CD14-positive monocyte (primary cell): ENCODE data around the gene BBLN. TPM values are rescaled to one million over a fixed set of nuclear protein-coding genes. Genes with fewer than 3 reads are reported as not detected.

Experiments
- DNase-seq, 3 donors: peaks; one replicate each; pipeline ENCODE4 v3.0.0-alpha.2; 2011 to 2022
- H2AFZ ChIP-seq: 2 replicates; pipeline ENCODE4 v1.6.0; 2012; ENCODE audit warnings: mild to moderate bottlenecking, low read depth, low read length, inconsistent platforms; ENCODE audit not compliant: insufficient read depth, poor library complexity, severe bottlenecking
- H3K27ac ChIP-seq, 2 donors: 1 replicate in 1 of 2; 2 replicates in 1 of 2; pipeline ENCODE4 v1.5.1; 2012 to 2013; ENCODE audit warnings: low read length in 2 of 2, control low read depth in 1 of 2, inconsistent platforms in 1 of 2, low read depth in 1 of 2, mild to moderate bottlenecking in 1 of 2
- H3K27me3 ChIP-seq, 2 donors: one replicate each; pipeline versions ENCODE4 v1.6.0 to v1.6.1; 2011 to 2013; ENCODE audit warnings: low read length in 2 of 2; ENCODE audit not compliant: control insufficient read depth in 2 of 2, insufficient read depth in 2 of 2
- H3K36me3 ChIP-seq, 2 donors: replicated peaks in 1 of 2; 1 replicate in 1 of 2; 2 replicates in 1 of 2; pipeline versions ENCODE4 v1.5.1 to v1.6.1; 2012 to 2013; ENCODE audit warnings: low read length in 2 of 2, control low read depth in 1 of 2, inconsistent platforms in 1 of 2, mild to moderate bottlenecking in 1 of 2; ENCODE audit not compliant: insufficient read depth in 2 of 2, control insufficient read depth in 1 of 2
- H3K4me1 ChIP-seq, 2 donors: 1 replicate in 1 of 2; 2 replicates in 1 of 2; pipeline versions ENCODE4 v1.5.1 to v1.6.1; 2012 to 2013; ENCODE audit warnings: low read length in 2 of 2, control low read depth in 1 of 2, inconsistent platforms in 1 of 2, mild to moderate bottlenecking in 1 of 2, moderate library complexity in 1 of 2; ENCODE audit not compliant: insufficient read depth in 2 of 2, control insufficient read depth in 1 of 2
- H3K4me2 ChIP-seq: replicated peaks from 2 replicates; pipeline ENCODE3; 2012; ENCODE audit warnings: low read length, moderate library complexity, mild to moderate bottlenecking; ENCODE audit not compliant: poor library complexity, severe bottlenecking; ENCODE audit errors: extremely low read depth
- H3K4me3 ChIP-seq, 3 experiments: fragments of 200-600 bp in 1 of 3; sonication (generic) in 1 of 3; replicated peaks in 1 of 3; 1 replicate in 2 of 3; 2 replicates in 1 of 3; pipeline ENCODE4 v1.5.1; 2011 to 2013; ENCODE audit warnings: low read length in 3 of 3, mild to moderate bottlenecking in 3 of 3, control low read depth in 2 of 3, low read depth in 2 of 3, inconsistent platforms in 1 of 3, moderate library complexity in 1 of 3
- H3K79me2 ChIP-seq: 2 replicates; pipeline ENCODE4 v1.6.0; 2012; ENCODE audit warnings: mild to moderate bottlenecking, control low read depth, inconsistent platforms, low read length, moderate library complexity; ENCODE audit not compliant: insufficient read depth
- H3K9ac ChIP-seq: 2 replicates; pipeline ENCODE4 v1.6.0; 2017; ENCODE audit warnings: low read length, mild to moderate bottlenecking; ENCODE audit not compliant: insufficient read depth, poor library complexity, severe bottlenecking
- H3K9me3 ChIP-seq, 2 donors: replicated peaks in 1 of 2; 1 replicate in 1 of 2; 2 replicates in 1 of 2; pipeline versions ENCODE4 v1.5.1 to v1.6.1; 2012 to 2013; ENCODE audit warnings: low read length in 2 of 2, control low read depth in 1 of 2; ENCODE audit not compliant: control insufficient read depth in 1 of 2, insufficient read depth in 1 of 2
- H4K20me1 ChIP-seq: 2 replicates; pipeline ENCODE4 v1.6.0; 2012; ENCODE audit warnings: mild to moderate bottlenecking, low read length, control low read depth, moderate library complexity; ENCODE audit not compliant: insufficient read depth
- H3K27ac Mint-ChIP-seq, 7 donors: one replicate each; pipeline ENCODE4 v1.8.0; 2020; ENCODE audit warnings: mild to moderate bottlenecking in 7 of 7, mixed read lengths in 7 of 7, moderate library complexity in 6 of 7, inconsistent platforms in 2 of 7
- H3K27me3 Mint-ChIP-seq, 3 donors: one replicate each; pipeline ENCODE4 v1.8.0; 2021 to 2022; ENCODE audit warnings: low read depth in 3 of 3, mild to moderate bottlenecking in 3 of 3, mixed read lengths in 3 of 3, moderate library complexity in 3 of 3, inconsistent platforms in 1 of 3
- H3K36me3 Mint-ChIP-seq, 2 donors: one replicate each; pipeline ENCODE4 v1.8.0; 2020; ENCODE audit warnings: mixed read lengths in 2 of 2, inconsistent platforms in 1 of 2, mild to moderate bottlenecking in 1 of 2
- H3K4me1 Mint-ChIP-seq: one replicate; pipeline ENCODE4 v1.8.0; 2020; ENCODE audit warnings: mild to moderate bottlenecking, mixed read lengths
- H3K4me3 Mint-ChIP-seq, 2 donors: one replicate each; pipeline ENCODE4 v1.8.0; 2020; ENCODE audit warnings: mild to moderate bottlenecking in 2 of 2, mixed read lengths in 2 of 2, moderate library complexity in 1 of 2
- H3K9me3 Mint-ChIP-seq, 7 donors: one replicate each; pipeline ENCODE4 v1.8.0; 2020 to 2022; ENCODE audit warnings: mixed read lengths in 7 of 7, mild to moderate bottlenecking in 6 of 7, moderate library complexity in 6 of 7, inconsistent platforms in 2 of 7
- CTCF ChIP-seq: fragments of 200-600 bp; IDR thresholded peaks from one replicate; pipeline ENCODE4 v1.8.0; 2022; ENCODE audit warnings: antibody characterized with exemption, mild to moderate bottlenecking
- WGBS: methylation state at CpG from one replicate; pipeline ENCODE4 v1.1.5; 2013; ENCODE audit warnings: missing lambda C conversion rate; ENCODE audit not compliant: insufficient coverage; 5-methylcytosine and 5-hydroxymethylcytosine counted together
- intact Hi-C, 2 donors: fragments of 100-400 bp; cut with micrococcal nuclease; formaldehyde crosslinking; loops; one replicate each; pipeline versions ENCODE4 v1.15.0 to v1.15.1; 2023
- polyA plus RNA-seq, 3 donors: library from polyadenylated mRNA; depleted of rRNA in 1 of 3; unstranded in 2 of 3; stranded (reverse) in 1 of 3; fragments of 300-500 nt in 2 of 3; fragments of >200 nt in 1 of 3; fragmentation: Illumina TruSeq in 2 of 3; gene quantifications; 1 replicate in 2 of 3; 2 replicates in 1 of 3; pipeline ENCODE4 v1.2.3, GENCODE V29; 2012 to 2021

The BBLN gene
- polyA plus RNA-seq, 3 donors, result 51.5 to 74.8 (median 54.5) TPM

- no peaks in the 10 kb centered on the region for H3K9me3 Mint-ChIP-seq
Observed at GRCh38 chr9:128122809-128123175, 37.3 kb upstream of the BBLN start.

GRCh38 chr9:128123451-128124080, 36.5 kb upstream of the BBLN start:
- DNase-seq, result no peak
- Mint-ChIP-seq H3K36me3 (peaks cover 35 to 54% of the 10 kb centered on the region in 2 donors), H3K9me3 (no peaks in the 10 kb centered on the region), H3K27ac (peak overlapping the region in 2 of 7 donors; percentile 45 to 46), H3K4me1 (peaks cover 23% of the 10 kb centered on the region), H3K4me3 (no peak overlapping the region), H3K27me3 (peaks cover under 1 to 4% (median under 1%) of the 10 kb centered on the region in 3 donors)
- Histone ChIP-seq H4K20me1 (peaks cover 24% of the 10 kb centered on the region), H3K4me3 (no peak overlapping the region), H2AFZ (no peak overlapping the region), H3K27ac (no peak overlapping the region), H3K9me3 (no peaks in the 10 kb centered on the region), H3K4me2 (no peak overlapping the region), H3K79me2 (peaks cover 5% of the 10 kb centered on the region), H3K9ac (no peak overlapping the region), H3K4me1 (peaks cover 25 to 37% of the 10 kb centered on the region in 2 donors), H3K36me3 (peaks cover 34 to 44% of the 10 kb centered on the region in 2 donors), H3K27me3 (no peaks in the 10 kb centered on the region)
- intact Hi-C loops, result no loop called here
- no peak for TF ChIP-seq CTCF
- WGBS, result 100% methylated on average over 8 of the region's 21 CpGs

More at GRCh38 chr9:128122809-128123175, 37.3 kb upstream of the BBLN start:
- H3K27ac ChIP-seq, result no peak overlapping the region
- peaks cover 35 to 54% of the 10 kb centered on the region in 2 donors for H3K36me3 Mint-ChIP-seq
- peaks cover 27% of the 10 kb centered on the region for H3K4me1 Mint-ChIP-seq
- peaks cover 34 to 44% of the 10 kb centered on the region in 2 donors for H3K36me3 ChIP-seq
- peaks cover 2 to 6% (median 4%) of the 10 kb centered on the region in 3 donors for H3K27me3 Mint-ChIP-seq
- WGBS, result 98% methylated on average over 22 of the region's 24 CpGs
- H3K27ac Mint-ChIP-seq, result peak overlapping the region in 1 of 7 donors; percentile 80
- H3K4me2 ChIP-seq, result no peak overlapping the region
- H3K79me2 ChIP-seq, result peaks cover 5% of the 10 kb centered on the region
- H4K20me1 ChIP-seq, result peaks cover 24% of the 10 kb centered on the region
- no peak overlapping the region for H2AFZ ChIP-seq
- H3K27me3 ChIP-seq, result no peaks in the 10 kb centered on the region
- no peaks in the 10 kb centered on the region for H3K9me3 ChIP-seq
- intact Hi-C loops, result no loop called here
- no peak for DNase-seq
- TF ChIP-seq CTCF, result no peak
- H3K9ac ChIP-seq, result no peak overlapping the region
- H3K4me3 Mint-ChIP-seq, result no peak overlapping the region
- H3K4me3 ChIP-seq, result no peak overlapping the region
- H3K4me1 ChIP-seq, result peaks cover 27 to 36% of the 10 kb centered on the region in 2 donors
